Activated CD8-positive, alpha-beta memory T cell treated with anti-CD3 and anti-CD28 coated beads, Interleukin-2, amount 50 U/mL, for 1 hour (primary cell): Measurements from ENCODE around the gene MTRF1.

ENCODE experiments used
- DNase-seq: peaks from one replicate; pipeline ENCODE4 v3.0.0-alpha.2; 2020; ENCODE audit errors: extremely low read depth

The MTRF1 gene, protein sequence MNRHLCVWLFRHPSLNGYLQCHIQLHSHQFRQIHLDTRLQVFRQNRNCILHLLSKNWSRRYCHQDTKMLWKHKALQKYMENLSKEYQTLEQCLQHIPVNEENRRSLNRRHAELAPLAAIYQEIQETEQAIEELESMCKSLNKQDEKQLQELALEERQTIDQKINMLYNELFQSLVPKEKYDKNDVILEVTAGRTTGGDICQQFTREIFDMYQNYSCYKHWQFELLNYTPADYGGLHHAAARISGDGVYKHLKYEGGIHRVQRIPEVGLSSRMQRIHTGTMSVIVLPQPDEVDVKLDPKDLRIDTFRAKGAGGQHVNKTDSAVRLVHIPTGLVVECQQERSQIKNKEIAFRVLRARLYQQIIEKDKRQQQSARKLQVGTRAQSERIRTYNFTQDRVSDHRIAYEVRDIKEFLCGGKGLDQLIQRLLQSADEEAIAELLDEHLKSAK

DNA sequence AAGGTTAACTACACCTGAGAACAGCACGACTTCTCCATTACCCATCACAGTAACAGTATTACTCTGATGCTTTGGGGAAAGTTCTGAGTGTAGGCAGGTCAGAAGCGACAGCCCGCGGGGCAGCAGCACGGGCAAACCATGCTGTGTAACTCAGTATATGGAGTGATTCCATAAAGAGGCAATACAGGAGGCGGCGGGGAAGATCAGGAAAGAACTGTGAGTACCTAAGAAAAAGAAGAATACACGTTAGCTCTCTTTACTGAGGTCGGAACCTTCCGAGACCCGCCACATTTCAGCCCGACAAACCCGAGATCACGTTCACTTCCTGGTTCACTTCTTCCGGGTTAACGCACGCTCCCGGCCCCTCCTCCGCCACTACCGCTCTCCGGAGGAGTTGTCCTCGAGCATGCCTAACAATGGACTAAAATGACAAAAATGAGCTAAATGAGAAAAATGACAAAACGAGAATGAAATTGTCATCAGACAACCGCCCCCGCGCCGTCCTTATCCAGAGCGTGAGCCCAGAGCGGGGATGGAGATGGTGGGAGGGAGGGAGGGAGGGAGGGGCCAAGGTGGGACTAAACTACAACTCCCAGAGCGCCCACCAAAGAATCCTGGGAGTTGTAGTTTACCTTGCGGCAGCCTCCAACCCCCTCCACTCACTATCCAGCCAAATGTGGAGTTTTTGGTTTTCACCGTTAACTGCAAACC lies at the start of gene MTRF1:
Gene MTRF1 (minus strand): TSS at position 316 of the 711 bp plus-strand sequence. CDS start 2,669 bp downstream, outside the sequence.
- peak; percentile 57 for DNase-seq

DNA sequence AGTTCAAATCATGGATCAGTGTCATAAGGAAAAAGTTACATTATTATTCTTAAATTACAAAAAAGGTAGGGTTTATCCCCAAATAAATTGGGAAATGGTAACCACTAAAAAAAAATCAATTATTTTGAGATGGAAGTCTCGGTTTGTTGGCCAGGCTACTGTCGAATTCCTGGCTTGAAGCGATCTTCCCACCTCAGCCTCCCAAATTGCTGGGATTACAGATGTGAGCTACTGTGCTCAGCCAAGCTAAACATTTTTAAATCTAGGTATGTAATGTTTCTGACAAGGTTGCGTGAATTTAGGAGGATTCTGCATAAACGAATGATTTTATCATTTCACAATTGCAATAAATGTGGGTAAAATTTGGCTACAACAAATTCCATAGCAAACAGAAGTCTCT lies 49.7 kb upstream of the MTRF1 start:
- no peak for DNase-seq

DNA sequence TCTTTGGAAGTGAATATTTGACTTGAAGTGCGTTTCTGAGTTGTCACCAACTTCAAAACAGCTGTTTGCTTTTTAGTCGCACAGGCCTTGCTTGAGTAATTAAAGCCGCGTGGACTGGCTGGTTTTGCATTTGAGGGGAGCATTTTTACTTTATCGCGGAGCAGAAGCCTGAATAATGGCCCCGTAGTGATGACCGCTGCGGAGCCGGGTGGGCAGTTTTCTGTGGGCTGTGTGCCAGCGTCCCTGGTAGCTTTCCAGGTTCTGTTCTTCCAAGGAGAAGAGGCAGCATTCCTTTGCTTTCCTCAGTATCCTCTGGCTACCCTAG lies 48.8 kb upstream of the MTRF1 start:
- DNase-seq, result no peak

DNA sequence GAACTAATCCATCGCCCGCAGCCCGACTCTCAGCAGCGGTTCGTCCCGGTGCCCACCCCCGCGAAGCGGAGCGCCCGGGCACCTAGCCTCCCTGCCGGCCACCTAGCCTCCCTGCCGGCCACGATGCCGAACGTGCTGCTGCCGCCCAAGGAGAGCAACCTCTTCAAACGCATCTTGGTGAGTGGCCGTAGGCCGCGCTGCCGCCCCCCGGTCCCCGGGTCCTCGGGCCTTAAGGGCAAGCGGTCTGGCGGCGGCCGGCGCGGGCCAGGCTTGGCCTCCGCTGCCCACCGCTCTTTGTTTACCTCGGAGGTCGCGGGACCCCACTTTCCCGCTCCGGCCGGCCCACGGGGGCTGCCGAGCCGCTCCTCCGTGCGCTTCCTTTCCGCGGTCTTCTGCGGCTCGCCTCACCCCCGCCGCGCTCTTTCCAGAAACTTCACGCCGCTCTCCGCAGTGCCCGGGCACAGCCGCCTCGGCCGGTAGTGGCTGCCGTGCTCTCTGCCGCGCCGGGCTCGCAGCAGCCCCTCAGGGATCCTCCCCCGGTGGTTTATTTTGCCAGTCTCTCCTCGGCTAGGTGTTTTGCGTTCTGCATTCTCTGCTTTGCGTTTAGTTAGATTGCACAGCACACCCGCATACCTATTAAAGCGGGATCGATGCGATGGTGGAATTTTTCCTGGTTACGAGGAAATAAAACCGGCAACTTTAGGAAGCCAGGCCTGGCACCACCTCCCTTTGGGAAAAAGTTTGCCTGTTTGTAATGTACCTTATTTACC lies 48.2 kb upstream of the MTRF1 start:
- DNase-seq, result no peak

DNA sequence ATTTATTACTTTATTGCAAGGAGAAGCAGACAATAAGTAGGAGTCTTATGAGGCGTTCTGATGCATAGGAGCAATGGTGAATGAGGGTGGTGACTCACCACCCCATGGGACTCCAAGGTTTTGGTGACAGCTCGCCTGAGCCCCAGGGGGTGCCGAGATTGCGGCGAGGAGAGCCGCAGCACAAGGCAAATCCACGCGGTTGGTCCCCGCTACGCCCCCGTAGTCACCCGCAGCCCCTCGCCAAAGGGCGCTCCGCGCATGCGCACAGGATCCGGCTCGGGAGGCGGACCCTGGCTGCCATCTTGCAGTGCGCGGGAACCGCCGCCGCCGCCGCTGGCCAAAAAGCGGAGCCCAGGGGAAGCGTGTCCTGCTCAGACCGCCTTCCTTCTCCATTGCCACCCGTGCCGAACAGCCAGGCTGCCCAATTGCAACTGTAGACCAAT lies 47.6 kb upstream of the MTRF1 start, which contains the start of gene NAA16:
Gene NAA16 (plus strand): TSS at position 305 of the 443 bp plus-strand sequence. CDS start 262 bp downstream, outside the sequence.
- peak; percentile 94 for DNase-seq

DNA sequence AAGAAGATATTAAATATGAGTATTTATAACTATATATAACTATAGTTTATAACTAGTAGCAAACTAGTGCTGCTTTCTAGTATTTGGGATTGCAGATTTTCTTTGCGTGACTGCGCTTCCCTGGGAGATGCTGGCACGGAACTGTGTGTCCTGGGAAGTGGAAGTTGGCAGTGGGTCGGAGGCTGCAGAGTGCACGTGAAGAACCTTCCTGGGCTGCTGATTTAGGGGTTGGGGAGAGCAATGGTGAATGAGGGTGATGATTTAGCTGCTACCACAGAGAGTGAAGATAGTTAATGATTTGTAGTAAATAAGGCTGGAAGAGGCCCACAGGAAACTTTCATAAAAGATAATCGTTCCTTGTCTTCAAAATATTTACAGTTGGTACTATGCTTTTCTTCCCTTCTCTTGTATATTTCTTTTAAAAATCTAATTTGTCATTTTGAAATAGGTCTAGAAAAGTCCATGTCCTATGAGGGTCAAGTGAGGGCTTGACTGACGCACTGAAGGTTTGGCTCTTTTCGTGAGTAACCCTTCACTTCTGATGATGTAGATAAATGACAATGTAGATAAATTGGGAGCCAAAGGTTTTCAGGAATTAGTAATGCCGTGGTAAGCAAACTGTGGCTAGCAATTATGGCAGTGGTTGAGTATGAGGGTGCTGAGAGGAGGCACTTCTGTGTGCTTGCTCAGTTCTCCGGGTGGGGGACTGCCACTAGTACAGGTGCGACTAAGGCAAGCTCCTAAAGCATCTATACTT lies 44.7 kb upstream of the MTRF1 start:
- DNase-seq, result no peak

DNA sequence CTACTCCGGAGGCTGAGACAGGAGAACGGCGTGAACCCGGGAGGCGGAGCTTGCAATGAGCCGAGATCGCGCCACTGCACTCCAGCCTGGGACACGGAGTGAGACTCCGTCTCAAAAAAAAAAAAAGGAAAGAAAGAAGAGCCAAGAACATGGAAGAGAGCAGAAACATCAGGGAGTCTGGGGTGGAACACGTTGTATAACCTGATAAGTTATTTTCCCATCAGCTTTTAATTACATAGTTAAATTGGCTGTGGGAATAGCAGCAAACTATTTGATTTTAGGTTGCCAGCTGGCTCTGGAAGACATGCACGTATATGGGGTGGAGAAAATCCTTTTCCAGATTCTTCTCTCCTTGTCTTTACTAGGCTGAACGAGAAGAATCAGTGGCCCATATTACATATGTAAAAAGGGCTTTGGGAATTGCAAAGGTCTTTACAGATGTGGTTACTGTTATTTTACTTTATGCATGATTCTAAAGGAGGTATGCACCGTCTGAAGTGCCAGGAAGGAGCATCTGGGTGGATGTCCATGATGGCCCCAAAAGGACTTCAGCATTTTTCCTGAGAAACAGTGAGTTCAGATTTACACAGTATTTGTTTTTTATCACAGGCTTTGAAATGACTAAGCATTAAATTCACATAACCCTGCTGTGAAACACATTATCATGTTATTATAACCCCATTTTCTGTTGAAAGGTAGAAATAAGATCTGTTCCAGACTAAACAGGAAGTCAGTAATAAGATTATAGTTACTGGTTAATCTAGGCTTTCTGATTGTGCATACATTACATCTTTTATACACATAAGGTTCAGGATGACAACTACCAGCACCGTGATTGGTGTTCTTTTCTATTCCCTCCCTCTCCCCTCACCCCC lies 43.1 kb upstream of the MTRF1 start:
- no peak for DNase-seq

DNA sequence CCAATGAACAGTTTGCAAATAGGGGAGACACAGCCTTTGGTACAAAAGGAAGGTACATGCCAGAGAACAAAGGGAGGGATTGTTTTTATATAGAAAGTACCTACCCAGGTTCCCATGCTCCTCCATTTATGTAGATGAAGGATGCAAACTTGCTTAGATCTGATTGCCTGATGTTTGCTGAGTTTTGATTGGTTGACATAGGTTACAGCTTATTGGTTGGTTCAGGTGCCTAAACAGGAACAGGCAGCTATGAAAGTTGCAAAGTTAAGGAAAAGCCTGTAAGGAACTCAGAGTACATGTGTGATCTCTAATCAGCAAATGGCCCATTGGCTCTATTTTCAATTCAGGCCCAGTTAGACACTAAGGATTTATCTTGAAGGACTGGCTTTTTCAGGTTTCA lies 41.2 kb upstream of the MTRF1 start:
- no peak for DNase-seq

DNA sequence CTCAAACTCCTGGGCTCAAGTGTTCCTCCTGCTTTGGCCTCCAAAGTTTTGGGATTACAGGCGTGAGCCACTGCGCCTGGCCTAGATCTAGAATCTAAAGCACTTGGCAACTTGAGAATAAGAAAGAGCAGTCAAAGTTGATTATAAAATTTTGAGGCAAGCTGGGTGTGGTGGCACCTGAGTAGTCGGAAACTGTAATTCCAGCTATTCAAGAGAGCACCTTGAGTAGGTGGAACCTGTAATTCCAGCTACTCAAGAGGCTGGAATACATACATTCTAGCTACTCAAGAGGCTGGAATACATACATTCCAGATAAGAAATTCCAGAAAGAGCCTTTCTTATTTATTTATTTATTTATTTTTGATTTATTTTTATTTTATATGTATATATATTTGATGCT lies 39.4 kb upstream of the MTRF1 start:
- DNase-seq, result no peak

DNA sequence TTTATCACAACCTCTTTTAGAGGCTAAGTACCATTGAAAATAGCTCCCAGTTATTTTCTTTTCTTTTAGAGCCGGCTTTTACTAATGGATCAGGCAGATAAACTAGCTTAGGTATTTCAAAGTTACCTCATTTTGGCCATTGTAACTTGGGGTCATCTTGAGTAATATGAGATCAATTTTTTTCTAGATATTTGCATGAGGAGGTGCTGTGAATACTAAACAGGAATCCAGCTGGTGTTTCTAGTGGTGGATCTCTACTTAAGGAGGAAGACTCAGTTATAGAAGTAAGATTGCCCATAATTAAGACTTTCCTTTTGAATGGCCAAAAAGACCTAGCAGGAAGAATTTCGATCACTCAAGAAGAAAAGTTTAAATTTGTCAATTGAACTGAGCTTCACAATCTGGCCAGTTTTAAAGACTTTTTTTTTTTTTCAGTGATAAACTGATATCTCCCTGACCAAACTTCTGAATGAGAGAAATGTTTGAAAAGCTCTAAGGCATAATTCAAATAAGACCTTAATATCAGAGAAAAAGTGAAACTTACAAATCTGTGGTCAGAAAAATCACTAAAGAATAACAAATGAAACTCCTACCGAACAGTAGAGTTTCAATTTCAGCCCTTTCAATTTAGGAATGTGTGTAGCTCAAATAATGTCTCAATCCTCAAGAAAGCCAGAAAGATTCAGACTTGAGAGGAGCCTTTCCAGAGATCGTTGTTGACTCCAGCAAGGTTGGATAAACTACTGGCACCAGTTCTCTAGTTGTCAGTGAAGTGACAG lies 36.1 kb upstream of the MTRF1 start:
- DNase-seq, result no peak

DNA sequence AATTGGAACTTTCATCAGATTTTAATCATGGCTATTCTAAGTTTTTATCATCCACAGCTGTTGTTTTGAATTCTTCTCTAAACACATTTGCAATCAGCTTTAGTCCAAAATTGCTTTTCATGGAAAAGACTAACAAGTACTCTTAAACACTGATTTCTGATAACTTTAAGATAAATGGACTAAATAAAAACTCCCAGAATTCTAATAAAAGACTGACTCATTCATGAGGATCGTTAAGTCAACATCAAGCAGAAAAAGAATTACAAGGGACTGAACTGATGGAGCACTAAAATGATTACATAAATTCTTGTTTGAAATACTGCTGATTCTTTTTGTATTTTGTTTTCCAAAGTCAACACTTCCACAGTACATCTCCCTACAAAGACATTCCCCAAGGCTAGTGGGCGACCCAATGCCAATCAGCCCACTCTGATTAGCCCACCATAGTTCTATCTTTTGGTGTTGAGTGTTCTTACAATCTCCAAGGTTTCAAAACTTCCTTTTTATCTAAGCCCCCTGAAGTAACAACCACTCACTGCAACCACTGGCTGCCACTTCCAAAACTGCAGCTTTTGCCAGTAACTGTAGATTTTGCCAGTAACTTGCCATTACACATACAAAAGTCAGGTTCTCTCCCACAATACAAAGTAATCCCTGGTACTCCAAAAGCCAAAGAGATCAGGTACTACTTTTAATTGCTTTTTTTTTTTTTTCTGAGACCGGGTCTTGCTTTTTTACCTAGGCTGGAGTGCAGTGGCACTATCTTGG lies 33.7 kb upstream of the MTRF1 start:
- DNase-seq, result no peak

DNA sequence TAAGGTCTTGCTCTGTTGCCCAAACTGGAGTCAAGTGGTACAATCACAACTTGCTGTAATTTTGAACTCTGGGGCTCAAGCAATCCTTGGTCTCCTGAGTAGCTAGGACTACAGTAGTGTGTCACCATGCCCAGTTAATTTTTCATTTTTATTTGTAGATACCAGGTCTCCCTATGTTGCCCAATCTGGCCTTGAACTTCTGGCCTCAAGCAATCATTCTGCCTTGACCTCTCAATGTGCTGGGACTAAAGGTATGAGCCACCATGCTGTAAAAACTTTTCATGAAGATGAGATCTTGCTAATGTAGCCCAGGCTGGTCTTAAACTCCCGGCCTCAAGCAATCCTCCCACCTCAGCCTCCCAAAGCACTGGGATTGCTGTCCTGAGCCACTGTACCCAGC lies 32.6 kb upstream of the MTRF1 start:
- DNase-seq, result no peak

DNA sequence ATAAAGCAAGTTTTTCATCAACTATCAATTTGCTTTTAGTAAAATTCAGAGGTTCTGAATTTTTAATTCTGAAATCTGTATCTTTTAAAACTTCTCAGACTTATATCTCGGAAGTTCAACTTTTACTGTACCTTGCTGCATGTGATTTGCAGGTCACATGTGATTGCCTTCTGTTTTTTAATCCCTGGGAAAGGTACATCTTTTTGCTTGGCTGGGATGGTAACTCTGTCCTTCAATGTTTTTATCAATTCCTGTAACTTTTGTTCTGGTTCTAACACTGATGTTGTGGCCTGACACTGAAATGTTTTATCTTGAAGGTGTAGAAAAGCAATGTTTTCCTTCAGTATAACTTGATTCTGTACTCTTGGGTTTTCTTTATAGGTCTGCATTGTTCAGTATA lies 31.5 kb upstream of the MTRF1 start:
- no peak for DNase-seq

DNA sequence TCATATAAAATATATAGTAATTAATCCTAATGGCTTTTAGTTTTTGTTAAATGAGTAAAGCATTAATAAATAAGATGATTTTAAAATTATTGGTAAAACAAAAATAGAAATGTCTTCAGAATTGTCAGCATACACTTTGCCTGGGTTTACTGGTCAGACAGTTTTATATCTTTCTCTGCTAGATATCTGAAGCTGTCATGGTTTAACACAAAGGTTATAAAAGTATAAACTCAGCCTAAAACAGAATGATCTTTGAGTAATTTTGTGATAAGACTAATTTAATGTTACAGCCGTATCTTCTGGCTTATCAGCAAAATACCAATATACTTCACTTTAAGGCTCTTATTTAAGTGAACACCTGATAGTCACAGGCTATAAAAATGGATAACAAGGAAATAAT lies 29.9 kb upstream of the MTRF1 start:
- no peak for DNase-seq

DNA sequence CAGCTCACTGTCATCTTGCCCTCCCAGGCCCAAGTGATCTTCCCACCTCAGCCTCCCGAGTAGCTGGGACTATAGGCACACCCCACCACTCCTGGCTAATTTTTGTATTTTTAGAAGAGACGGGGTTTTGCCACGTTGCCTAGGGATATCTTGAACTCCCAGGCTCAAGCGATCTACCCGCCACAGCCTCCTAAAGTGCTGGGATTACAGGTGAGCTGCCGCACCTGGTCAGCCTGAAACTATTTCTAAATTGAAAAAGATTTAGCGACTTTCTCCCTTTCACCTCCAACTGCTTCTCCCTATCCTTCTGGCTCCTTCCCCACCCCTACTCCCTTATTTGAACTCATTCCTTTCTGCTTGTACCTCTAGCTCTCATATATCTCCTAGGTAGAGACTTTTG lies 27.9 kb upstream of the MTRF1 start:
- DNase-seq, result no peak

DNA sequence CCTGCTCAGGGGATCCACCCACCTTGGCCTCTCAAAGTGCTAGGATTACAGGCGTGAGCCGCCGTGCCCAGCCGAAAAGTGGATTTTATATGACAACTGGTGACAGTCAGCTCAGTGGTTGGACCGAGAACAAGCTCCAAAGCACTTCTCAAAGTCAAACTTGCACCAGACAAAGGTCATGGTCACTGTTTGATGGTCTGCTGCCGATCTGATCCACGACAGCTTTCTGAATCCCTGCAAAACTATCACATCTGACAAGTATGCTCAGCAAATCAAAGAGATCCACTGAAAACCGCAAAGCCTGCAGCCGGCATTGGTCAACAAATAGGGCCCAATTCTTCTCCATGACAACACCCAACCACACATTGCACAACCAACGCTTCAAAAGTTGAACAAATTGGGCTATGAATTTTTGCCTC lies 26.1 kb upstream of the MTRF1 start:
- no peak for DNase-seq

DNA sequence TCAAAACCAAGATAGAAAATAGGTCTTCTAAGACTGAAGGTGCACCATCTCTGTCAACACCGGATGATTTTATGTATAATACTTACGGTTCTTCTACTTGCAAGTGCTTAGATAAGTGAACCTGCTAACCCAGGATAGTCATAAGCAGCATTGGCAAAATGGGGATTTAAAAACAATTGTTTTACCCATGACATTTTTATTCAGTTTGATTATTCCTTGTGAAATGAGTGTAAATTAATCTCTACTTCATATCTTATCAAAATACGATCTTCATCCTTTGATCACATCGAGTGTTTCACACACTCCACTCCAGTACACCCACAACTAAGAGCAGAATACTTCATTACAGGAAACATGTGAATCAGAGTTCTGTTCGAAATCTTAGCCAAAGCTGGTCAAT lies 23.0 kb upstream of the MTRF1 start:
- DNase-seq, result no peak

DNA sequence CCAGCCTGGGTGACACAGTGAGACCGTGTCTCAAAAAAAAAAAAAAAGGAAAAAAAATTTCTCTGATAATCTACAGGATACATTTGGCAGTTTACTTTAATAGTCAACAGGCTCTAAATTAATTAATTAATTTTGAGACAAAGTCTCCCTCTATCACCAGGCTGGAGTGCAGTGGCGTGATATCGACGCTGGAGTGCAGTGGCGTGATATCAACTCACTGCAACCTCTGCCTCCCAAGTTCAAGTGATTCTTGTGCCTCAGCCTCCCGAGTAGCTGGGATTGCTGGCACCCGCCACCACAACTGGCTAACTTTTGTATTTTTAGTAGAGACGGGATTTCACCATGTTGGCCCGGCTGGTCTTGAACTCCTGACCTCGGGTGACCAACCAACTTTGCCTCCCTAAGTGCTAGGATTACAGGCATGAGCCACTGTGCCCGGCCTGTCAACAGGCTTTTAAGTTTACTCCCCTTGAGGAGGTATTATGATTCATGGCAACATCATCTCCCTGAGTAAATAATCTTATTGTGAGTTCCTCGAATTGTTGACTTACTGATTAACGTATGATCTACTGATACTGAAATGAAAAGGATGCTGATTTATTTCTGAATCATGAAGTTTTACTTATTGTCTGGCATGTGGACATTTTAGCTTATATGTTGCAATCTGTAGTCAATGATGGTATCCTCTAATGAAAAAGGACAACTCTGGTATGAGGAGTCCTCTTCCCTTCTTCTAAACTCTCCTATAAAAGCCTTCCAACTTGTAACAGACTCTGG lies 21.3 kb upstream of the MTRF1 start:
- no peak for DNase-seq
